HG02852 (cell line): ENCODE measurements around the gene SLX4IP.

Experiments
- ATAC-seq: cut with Tn5 transposase; IDR thresholded peaks from one replicate; pipeline ENCODE4 v1.9.1; 2021; ENCODE audit warnings: mild to moderate bottlenecking, moderate library complexity; ENCODE audit not compliant: unreplicated experiment

Gene SLX4IP

GRCh38 chr20:10625641-10626040 lies 190.5 kb downstream of the SLX4IP start:
- no peak for ATAC-seq

- ATAC-seq = no peak
Observed at GRCh38 chr20:10626896-10627295, 191.8 kb downstream of the SLX4IP start.

GRCh38 chr20:10629946-10630650 lies 195.0 kb downstream of the SLX4IP start:
- ATAC-seq = no peak

DNA sequence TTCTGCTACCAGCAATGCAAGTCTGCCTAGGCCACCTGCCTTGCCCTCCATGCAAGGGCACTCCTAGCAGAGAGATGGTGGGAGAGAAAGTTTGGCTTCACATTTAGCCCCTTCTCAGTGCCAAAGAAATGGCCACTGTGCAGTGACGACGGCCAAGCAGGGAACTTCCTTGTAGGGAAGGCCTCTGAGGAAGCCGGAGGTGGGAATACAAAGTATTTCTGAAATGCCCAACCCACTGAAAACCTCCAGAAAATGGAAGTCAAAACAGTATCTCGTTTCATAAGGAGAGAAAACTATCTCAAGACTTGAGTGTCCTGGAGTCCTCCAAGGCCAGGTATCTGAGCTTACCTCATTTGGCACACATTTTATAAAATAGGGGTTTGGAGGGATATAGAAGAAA lies 196.0 kb downstream of the SLX4IP start:
- no peak for ATAC-seq

DNA sequence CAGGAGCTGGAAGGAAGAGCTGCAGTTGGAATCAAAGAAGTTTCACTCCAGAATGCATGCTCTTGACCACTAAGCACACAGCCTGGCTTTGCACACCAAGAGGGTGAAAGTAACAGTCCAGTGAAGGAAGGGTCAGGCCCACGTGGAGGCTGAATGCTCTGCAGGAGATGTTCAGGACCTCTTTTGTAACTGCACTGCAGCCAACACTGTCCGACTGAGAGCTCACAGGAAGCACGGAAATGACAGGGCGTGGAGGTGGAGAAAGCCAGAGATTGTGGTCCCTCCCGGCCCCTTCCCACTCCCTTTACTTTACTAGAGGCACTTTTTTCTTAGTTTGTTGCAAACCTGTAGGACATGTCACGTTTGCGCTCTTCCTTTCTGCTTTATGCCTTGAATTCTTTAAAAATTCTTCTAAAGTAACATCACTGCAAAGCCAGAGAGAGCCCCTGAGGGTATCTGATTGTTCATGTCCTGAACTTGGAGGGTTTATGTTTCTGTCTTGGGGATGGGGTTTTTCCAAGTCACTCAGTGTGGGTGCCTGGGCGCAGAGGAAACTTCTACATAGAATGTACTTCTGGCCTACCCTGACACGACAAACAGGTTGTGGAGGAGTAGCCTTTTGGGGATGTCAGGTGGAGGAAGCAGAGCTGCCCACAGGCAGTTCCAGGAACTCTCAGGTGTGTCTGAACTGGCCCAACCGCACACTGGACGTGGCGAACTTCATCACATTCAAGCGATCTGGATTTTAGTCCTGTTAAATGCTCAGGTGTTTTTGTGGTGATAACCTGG lies 197.8 kb downstream of the SLX4IP start:
- no peak for ATAC-seq

DNA sequence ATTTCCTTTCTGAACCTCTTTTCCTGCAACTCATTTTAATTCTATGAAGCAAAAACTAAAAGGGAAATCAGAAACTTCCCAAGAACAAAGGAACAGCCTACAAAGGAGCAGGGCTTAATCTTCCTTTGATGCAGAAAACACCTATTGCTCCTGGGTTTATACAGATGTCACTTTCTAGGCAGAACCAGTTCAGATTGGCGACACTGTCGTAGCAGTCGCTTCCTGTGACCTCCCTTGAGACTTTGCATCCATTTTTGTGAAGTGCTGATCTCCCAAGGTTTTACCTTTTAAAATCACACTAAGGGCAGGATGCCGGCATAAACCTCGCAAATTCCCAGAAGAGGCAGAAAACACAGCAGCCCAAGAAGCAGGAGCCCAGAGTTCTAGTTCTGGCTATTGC lies 198.6 kb downstream of the SLX4IP start:
- ATAC-seq = no peak

DNA sequence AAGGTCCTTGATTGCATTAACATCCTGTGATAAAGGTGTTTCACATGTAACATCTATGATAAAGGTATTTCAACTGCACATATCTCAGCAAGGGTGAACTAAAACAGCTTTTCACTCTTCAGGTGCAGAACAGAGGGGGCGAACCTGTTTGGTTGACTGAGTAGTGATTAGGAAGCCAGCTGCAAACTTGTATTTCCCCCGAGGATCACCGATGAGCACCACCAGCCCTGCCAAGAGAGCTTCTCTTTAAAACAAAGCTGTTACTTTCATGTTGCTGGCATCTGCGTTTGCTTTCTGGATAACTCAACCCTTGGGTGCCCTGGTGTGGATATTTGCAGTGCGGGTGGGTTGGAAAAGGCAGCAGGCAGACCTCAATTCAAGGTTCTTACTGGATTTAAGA lies 199.1 kb downstream of the SLX4IP start:
- no peak for ATAC-seq

DNA sequence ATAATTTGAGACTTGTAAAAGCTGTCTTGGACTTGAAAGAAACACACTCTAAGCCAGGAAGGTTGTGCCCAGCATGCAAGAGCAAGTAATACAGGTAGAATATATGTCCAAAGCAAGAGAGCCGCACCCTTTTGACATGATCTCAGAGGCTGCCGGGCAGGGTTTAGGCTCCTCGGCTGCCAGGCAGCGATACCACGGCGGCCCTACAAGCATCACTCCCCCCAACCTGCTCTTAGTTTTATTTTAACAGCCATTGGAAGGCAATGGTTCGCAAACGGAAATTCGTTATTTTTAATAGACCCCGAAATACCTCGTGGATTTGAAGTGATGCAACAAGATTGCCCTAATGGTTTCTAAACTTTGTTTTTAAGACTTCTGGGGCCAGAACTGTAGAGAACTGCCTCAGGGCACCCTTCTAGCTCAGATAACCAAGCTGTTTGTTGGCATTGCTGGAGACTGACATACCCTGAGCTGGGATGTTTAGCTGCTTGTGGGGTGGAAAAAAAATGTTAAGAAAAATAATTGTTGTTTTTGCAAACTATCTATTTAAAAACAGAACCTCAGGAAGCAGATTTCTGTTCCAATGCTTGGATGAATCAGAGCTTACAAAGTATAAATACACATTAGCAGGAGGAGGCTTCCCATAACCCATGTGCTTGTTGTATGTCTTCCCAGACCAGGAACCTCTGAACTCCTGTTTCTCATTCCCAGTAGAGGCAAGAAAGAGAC lies 199.7 kb downstream of the SLX4IP start:
- no peak for ATAC-seq

- ATAC-seq = no peak
Observed at GRCh38 chr20:10635476-10636208, 200.5 kb downstream of the SLX4IP start.

DNA sequence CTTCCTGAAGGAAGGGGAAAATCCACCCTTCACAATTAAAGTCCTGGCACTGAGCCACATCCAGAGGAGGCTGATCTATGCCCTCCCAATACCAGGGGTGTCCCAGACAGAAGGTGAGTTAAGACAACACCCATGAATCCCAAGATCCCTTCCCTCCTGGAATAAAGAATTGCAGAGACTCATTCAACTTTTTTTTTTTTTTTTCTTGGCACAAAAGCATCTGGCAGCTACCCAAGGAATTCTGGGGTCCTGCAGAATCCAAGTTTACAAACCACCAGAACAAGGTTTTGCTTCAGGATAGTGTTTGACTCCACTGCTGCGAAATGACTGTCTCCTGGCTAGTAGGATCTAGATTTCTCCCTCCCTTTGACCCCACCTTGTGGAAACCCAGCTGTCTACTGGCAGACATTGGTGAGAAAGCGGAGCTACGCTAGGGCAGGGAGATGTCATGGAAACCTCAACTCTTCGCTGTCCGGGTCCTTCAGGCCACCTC lies 201.3 kb downstream of the SLX4IP start:
- ATAC-seq = no peak

DNA sequence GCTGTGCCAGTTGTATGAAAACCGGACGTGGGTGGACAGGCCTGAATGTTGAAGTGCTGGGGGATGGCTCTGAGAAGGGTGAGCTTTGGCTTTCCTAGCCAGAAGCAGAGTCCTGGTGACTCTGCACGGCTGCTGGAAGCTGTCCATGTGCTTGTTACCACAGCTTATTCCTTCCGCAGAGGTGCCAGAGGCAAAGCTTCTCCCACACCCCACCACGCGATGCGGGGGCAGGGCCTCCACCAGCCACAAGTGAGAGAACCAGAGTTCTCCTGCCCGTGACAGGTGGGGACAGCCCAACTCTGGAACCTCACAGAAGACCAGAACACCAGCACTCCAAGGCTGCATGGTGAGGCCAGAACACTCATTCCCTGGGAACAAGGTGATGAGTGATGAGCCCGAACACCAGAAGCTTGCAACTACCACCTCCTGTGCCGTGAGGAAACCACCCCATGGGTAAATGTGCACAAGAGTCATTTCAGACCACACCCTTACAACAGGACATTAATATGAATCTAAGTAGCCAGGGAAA lies 202.0 kb downstream of the SLX4IP start:
- ATAC-seq = no peak

GRCh38 chr20:10637563-10637962 lies 202.5 kb downstream of the SLX4IP start:
- no peak for ATAC-seq

- no peak for ATAC-seq
Observed at GRCh38 chr20:10639077-10639736, 204.1 kb downstream of the SLX4IP start.

DNA sequence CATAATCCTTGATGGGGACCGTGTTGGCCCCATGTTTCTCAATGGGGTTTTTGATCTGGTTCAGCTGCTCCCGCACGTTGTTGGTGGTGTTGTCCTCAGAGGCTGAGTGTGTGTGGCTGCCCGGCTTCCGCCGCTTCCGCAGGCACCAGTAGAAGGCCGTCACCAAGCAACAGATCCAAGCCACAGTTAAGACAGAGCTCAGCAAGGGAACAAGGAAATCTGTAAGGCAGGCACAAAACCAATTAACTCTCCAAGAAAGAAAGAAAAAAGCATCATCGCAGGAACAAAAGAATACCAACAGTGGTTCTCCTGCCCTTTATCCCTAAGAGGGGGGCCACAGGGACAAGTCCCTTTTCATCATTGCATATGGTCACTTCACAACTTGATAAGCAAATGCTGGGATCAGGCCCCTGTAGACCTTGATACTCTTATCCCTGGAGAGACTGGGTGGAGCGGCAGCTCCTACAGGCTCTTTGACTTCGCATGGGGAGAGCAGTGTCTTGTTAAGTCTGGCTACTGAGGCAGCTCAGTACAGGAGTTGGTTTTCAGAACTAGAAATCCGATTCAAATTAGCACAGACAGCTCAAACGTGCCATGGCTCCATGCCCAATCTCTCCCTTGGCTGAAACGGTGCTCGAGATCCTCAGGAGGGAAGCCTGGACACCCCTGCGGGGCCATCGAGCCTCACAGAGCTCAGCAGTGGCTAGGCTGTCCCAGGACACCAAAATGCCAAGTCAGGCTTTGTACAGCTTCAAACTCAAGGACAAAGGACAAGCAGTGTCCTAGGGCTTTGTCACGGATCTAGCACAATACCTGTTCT lies 204.8 kb downstream of the SLX4IP start:
- ATAC-seq = no peak

DNA sequence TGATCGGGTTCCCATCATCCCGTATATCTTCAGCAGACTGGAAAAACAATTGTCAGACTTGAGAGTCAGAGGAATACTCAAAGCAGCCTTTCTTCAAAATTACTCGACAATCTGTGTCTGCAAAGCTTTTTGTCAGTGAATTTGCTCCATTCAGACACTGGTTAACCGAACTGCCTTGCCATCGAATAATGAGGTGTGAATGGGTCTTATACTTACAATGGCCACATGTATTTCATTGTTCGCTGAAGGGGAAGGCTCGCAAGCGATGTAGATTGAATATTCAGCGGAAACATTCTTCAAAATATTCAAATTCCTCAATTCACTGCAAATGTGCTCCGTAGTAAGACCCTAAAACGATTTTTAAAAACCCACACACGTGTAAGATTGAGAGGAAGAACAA lies 205.8 kb downstream of the SLX4IP start:
- ATAC-seq = no peak

GRCh38 chr20:10641467-10641866 lies 206.4 kb downstream of the SLX4IP start:
- no peak for ATAC-seq

DNA sequence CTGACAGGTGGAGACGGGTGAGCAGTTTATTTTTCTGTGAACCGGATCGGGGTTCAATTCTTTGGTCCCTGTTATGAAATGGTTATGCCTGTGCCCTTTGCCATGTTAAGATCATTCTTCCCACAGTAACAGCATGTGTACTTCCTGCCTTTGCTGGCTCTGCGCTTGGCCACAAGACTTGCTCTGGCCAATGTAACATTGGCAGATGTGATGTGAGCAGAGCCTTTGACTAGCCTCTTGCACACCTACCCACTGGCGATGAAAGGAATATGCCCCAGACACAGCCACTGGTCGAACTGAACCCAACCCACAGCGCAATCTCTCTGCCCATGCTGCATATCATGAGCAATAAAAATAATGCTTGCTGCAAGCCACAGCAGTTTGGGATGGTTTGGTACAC lies 206.8 kb downstream of the SLX4IP start:
- ATAC-seq = no peak

GRCh38 chr20:10642856-10643559 lies 207.9 kb downstream of the SLX4IP start:
- ATAC-seq = no peak

GRCh38 chr20:10643560-10643873 lies 208.4 kb downstream of the SLX4IP start:
- no peak for ATAC-seq
